Measurements from ENCODE around the gene ALKBH4.
"Not testable (repeated sequence)": the region's sequence is repeated elsewhere in the genome, so short reads cannot be mapped to it uniquely, and the experiment has no call there.

ALKBH4 gene, protein sequence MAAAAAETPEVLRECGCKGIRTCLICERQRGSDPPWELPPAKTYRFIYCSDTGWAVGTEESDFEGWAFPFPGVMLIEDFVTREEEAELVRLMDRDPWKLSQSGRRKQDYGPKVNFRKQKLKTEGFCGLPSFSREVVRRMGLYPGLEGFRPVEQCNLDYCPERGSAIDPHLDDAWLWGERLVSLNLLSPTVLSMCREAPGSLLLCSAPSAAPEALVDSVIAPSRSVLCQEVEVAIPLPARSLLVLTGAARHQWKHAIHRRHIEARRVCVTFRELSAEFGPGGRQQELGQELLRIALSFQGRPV

DNA sequence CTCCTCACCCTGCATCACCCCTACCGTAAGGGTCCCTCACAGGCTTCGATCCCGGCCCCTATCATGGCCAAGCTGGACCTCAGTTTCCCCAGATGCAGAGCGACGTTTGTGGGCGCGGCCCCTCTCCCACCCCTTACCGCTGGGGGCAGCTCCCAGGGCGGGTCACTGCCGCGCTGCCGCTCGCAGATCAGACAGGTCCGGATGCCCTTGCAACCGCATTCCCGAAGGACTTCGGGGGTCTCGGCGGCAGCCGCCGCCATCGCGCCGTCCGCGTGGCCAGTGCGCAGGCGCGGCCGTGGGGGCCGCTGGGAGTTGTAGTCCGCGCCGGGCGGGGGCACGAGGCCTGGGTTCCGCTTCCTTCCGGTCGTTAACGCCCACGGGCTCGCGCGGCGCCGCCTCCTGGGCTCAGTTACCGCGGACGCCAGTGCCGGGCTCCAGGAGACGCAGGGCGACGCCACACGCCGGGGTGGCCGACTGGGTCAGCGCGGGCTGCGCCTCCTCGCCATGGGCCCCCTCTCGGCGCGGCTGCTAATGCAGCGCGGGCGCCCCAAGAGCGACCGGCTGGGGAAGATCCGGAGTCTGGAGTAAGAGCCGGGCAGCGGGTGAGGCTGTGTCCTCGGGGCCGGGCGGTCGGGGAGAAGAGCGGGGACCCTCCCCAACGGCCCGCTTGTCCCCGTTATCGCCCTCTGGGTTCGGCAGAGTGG is at the start of gene ALKBH4, which contains the start of gene LRWD1:
Gene ALKBH4, minus strand, starts transcription at position 287 of the 704 bp plus-strand sequence. Its CDS starts 27 bp downstream, at position 260.
Gene LRWD1, plus strand, starts transcription at position 408 of the 704 bp plus-strand sequence. Its CDS starts 97 bp downstream, at position 505.
- DNase-seq (ENCODE audit: low read depth): peak; percentile 57
- TF ChIP-seq, protein P1, sequence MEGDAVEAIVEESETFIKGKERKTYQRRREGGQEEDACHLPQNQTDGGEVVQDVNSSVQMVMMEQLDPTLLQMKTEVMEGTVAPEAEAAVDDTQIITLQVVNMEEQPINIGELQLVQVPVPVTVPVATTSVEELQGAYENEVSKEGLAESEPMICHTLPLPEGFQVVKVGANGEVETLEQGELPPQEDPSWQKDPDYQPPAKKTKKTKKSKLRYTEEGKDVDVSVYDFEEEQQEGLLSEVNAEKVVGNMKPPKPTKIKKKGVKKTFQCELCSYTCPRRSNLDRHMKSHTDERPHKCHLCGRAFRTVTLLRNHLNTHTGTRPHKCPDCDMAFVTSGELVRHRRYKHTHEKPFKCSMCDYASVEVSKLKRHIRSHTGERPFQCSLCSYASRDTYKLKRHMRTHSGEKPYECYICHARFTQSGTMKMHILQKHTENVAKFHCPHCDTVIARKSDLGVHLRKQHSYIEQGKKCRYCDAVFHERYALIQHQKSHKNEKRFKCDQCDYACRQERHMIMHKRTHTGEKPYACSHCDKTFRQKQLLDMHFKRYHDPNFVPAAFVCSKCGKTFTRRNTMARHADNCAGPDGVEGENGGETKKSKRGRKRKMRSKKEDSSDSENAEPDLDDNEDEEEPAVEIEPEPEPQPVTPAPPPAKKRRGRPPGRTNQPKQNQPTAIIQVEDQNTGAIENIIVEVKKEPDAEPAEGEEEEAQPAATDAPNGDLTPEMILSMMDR (conservative IDR thresholded peaks at IDR 0.05; ENCODE audit: low read depth, low read length): no peak
- H3K4me3 ChIP-seq (ENCODE audit: low read length): peak within 1 kb of the TSS; percentile 99

DNA sequence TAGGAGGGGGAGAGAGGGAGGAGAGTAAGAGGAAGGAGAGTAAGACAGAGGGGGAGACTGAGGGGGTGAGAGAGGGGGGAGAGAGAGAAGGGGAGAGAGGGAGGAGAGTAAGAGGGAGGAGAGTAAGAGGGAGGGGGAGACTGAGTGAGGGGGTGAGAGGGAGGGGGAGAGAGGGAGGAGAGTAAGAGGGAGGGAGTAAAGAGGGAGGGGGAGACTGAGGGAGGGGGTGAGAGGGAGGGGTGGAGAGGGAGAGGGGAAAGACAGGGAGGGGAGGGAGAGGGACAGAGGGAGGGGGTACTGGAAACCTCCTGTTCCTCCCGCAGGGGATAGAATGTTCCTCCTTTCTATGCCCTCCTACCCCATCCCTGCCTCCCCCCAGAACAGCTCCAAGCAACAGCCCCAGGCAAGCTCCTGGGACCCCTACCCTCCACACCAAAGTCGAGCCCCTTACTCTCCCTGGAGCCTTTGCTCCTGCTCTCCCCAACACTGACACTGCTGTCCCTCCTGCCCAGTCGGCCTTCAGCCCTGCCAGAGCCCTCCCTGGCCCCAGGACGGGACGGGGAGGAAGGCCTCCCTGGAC is 48.1 kb upstream of the ALKBH4 start:
- DNase-seq (ENCODE audit: low read depth); H3K4me3 ChIP-seq (ENCODE audit: low read length): not testable (repeated sequence)

DNA sequence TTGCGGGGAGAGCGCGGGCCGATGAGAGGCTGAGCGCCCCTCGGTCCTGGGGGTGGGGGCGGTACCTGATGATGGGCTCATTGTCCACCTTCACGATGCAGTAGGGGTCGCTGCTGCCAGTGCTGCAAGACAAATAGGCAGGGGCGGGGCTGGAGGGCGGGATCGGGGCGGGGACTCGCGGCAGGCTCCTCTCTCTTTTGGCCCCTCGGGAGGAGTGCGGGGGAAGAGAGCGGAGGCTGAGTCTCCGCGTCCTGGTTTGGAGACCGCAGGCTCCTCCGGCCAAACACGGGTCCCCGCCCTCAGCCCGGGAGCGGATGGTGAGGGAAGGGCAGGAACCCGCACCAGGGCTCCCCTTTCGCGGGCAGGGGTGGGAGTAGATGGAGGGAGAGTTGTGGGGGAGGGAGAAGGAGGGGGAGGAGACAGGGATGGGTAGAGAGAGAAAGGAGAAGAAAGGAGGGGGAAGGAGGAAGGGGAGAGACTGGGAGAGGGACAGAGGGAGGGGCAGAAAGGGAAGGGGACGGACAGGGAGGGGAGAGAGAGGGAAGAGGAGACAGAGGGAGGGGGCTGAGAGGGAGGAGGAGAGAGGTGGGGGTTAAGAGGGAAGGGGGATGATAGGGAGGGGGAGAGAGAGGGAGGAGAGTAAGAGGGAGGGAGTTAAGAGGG is 47.3 kb upstream of the ALKBH4 start:
- not testable (repeated sequence) for DNase-seq (ENCODE audit: low read depth); H3K4me3 ChIP-seq (ENCODE audit: low read length)

DNA sequence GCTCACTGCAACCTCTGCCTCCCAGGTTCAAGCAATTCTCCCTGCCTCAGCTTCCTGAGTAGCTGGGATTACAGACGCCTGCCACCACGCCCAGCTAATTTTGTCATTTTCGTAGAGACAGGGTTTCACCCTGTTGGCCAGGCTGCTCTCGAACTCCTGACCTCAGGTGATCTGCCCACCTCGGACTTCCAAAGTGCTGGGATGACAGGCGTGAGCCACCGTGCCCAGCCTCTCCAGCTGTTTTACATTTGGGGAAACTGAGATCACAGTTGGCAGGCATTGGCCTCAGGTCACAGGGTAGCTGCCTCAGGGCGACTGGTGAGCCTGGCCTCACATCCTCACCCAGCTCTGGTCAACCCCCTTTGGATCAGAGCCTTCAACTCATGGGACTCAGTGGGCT is 45.9 kb upstream of the ALKBH4 start:
- not testable (repeated sequence) for DNase-seq (ENCODE audit: low read depth); H3K4me3 ChIP-seq (ENCODE audit: low read length)

DNA sequence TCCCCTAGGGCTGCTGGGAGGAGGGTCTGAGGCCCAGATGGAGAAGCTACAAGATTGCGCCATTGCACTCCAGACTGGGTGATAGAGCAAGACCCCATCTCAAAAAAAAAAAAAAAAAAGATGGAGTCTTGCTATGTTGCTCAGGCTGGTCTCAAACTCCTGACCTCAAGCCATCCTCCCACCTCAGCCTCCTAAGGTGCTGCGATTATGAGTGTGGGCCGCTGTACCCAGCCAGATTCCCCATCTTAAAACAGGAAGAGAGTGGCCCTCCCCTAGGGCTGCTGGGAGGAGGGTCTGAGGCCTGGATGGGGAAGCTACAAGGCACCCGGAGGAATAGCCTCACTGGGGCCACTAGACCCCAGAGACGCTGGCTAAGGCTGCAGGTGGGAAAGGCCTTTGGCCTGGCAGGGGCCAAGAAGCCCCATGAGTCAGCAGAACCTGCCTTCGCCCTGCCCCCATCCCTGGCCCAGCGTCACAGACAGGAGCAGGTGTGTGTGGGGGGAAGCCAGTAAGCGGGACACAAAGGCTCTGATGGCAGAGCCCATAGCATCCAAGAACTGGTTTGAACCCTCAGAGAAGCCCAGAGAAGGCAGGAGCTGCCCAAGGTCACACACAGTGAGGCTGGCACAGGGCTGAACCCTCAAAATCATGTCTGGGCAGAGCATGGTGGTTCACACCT is 42.9 kb upstream of the ALKBH4 start:
- not testable (repeated sequence) for DNase-seq (ENCODE audit: low read depth); H3K4me3 ChIP-seq (ENCODE audit: low read length)

DNA sequence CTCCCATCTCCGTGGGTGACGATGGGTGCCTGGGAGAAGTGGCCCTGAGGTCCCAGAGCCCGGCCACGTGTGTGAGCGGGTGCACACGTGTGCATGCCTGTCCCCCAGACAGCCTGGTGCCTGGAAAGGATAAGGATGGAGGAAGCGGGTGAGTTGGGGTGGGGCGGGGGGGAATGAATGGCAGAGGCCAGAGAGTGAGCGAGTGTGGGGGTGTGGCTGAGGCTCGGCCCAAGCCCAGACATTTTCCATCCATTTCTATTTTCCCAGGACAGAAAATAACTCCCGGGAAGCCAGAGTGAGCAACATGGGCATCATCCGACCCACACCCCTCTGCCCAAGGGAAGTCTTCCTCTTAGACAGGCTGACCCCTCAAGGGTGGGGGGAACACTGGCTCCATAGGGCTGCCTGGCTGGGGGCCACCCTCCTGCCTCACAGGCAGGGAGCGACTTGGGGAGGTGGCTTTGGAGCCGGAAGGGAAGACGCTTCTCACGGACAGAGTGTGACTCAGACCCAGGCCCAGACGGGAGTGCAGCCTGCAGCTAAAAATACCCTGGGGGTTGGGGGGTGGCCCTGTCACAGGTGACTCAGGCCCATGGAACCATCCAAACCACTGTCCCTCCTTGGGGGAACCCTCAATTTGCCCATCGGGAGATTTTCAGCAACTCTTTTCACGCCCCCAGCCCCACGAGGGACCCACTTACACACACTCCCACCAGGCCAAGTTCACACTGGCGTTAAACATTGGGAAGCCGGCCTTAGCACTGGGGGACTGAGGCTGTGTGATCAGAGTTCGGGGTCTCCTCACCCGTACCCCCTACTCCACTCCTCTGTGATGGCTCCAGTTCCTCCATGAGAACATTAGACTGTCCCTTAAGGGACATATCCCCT is 40.9 kb upstream of the ALKBH4 start:
- not testable (repeated sequence) for DNase-seq (ENCODE audit: low read depth)

DNA sequence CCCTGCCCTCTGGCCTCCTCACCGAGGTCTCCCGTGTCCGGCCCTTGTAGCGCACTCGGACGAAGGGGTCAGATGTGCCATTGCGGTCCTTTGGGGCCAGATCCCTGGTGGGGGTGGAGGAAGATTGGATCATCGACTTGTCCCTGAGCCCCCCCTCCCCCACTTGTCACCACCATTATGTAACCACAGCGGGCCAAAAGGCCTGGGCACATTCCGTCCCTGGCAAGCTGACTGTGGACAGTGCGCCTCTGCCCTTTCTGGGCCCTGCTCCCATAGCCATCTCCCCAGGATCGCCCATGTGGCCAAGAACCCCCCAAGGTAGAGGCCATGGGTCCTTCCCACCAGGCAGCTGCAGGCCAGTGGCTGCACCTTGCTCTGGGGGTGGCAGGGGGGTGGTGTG is 38.5 kb upstream of the ALKBH4 start:
- not testable (repeated sequence) for DNase-seq (ENCODE audit: low read depth); H3K4me3 ChIP-seq (ENCODE audit: low read length)

More for the DNA sequence above, 40.9 kb upstream of the ALKBH4 start:
- H3K4me3 ChIP-seq (ENCODE audit: low read length): not testable (repeated sequence)

DNA sequence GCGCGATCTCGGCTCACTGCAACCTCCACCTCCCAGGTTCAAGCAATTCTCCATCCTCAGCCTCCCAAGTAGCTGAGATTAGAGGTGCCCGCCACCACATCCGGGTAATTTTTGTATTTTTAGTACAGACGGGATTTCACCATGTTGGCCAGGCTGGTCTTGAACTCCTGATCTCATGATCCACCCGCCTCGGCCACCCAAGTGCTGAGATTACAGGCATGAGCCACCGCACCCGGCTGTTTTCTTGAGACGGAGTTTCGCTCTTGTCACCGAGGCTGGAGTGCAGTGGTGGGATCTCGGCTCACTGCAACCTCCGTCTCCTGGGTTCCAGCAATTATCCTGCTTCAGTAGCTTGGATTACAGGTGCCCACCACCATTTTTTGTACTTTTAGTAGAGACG is 33.7 kb upstream of the ALKBH4 start:
- not testable (repeated sequence) for H3K4me3 ChIP-seq (ENCODE audit: low read length); DNase-seq (ENCODE audit: low read depth)

DNA sequence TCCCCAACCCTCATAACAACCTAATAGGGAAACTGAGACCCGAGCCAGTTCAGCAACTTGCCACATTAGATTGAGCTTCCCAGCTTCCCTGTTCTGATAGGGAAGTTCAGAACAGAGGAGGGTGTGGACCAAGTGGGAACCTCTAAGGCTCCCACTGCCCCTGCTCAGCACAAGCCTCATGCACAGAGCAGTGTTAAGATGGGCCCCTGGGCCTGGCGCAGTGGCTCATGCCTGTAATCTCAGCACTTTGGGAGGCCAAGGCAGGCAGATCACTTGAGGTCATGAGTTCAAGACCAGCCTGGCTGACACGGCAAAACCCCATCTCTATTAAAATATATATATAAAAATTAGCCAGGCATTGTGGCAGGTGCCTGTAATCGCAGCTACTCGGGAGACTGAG is 32.6 kb upstream of the ALKBH4 start:
- DNase-seq (ENCODE audit: low read depth); H3K4me3 ChIP-seq (ENCODE audit: low read length): not testable (repeated sequence)

DNA sequence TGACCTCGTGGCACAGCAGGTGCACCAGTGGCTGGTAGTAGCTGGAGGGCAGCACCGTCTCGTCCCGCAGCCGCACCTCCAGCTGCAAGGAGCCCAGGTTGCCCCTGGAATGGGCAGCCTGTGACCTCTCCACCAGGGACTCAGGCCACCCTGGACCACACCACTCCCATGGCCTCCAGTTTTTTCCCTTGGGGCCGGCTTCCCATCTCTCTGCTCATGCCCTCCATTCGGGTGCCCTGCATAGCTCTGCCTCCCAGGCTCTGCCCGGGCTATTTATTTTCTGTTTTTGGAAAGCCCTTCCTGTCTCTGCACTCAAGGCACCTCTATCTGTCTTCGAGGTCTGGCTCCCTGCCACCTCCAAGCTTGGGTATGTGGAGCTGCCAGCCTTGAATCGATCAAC is 32.2 kb upstream of the ALKBH4 start:
- DNase-seq (ENCODE audit: low read depth); H3K4me3 ChIP-seq (ENCODE audit: low read length): not testable (repeated sequence)

DNA sequence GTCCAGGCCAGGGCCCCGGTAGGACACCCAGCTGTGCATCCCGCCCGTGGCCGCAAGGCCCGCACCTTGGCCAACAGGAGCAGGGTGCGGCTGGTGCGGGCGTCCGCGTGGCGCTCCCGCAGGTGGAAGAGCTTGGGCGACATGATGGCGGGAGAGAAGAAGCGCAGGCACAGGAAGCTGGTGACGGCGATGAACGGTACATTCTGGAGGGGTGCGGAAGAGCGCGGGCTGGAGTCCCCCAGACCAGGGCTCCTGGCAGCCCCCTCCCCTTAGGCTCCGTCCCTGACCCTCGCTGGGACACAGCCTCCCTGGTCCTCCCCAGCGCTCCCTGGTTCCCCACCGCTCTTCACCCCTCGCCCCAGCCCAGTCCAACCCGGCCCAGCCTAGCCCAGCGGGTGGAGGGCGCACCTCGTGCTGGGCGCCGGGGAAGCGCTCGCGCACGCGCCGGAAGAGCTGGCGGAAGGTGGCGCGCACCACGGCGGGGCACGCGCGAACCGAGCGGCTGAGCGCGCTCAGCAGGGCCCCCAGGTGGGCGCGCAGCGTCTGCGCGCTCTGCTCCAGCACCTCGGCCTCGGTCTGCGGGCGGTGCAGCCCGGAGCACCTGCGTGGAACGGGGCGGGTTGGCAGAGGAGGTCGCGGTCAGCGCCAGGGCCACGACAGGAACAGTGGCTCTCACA is 29.9 kb upstream of the ALKBH4 start:
- DNase-seq (ENCODE audit: low read depth); H3K4me3 ChIP-seq (ENCODE audit: low read length): not testable (repeated sequence)

DNA sequence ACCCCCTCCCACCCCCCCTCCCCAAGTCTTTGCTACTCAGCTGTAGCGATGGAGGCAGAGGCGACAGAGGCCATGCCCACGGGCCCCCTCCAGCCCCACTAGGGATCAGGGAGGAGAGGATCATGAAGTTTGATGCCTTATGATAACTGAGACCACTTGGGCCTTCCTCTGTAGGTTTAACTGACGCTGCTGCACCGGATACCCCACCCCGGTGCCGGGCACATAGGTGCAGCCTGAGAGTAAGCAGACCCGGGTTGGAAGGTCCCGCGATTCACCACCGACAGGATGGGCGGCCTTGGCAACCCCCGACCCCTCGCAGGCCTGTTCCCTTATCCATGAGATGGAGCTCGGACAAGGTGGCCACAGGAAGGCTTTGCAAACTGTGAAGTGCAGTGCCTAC is 29.4 kb upstream of the ALKBH4 start:
- H3K4me3 ChIP-seq (ENCODE audit: low read length); DNase-seq (ENCODE audit: low read depth): not testable (repeated sequence)

DNA sequence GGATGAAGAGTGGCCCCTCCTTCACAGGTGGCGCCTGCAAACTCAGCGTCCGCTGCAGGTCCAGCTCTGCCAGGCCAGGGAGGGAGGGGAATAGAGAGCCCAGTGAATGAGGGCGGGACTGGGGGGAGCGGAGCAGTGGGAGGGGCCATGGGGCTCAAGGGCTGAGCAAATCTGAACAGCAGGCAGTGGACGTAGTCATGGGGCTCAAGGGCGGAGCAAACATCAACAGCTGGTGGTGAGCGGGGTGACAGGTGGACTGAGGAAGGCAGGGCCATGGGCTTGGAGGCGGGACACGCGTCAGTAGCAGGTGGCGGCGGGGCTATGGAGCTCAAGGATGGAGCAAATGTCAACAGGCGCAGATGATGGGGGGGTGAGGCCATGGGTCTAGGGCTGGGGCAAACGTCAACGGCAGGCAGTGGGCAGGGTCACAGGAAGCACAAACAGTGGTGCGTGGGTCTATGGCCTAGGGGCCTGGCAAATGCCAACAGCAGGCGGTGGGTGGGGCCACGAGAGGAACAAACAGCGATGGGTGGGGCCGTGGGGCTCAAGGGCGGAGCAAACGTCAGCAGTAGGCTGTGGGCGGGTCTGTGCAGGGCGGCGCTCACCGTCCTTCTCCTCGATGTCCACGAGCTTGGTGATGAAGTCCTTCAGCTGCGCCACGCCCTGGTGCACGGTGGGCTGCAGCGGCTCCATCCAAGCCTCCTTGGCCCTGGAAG is 28.7 kb upstream of the ALKBH4 start:
- not testable (repeated sequence) for DNase-seq (ENCODE audit: low read depth); H3K4me3 ChIP-seq (ENCODE audit: low read length)

DNA sequence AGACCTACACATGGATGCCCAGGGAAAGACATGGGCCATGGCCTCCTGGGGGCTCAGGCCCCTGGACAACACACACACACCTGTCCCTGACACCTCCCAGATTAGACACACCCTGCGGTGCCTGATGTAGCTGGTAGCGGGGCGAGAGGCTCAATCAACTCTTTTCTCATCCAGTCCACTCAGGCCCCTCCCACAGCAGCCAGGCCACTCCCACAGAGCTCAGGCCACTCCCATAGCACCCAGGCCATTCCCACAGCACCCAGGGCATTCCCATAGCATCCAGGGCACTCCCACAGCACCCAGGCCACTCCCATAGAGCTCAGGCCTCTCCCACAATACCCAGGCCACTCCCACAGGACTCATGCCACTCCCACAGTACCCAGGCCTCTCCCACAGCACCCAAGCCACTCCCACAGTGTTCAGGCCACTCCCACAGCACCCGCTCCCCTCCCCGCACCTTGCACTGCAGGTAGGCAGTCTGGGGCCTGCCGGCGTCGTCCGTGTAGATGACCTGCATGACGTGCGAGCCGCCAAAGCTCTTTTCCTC is 25.9 kb upstream of the ALKBH4 start:
- not testable (repeated sequence) for H3K4me3 ChIP-seq (ENCODE audit: low read length); DNase-seq (ENCODE audit: low read depth)

DNA sequence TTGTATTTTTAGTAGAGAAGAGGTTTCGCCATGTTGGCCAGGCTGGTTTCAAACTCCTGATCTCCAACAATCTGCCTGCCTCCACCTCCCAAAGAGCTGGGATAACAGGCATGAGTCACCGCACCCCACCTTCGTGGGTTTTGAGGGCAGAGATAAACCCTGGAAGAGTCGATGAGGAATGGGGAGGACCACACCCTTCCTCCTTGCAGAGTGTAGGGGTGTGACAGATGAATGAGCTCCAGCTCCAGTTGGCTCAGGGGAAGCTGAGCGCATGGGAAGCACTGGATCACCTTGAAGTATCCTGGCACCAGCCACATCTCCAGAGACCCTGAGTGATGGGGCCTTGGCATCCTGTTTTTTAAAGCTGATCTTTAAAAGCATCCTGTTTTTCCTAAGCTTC is 19.7 kb upstream of the ALKBH4 start:
- not testable (repeated sequence) for DNase-seq (ENCODE audit: low read depth); H3K4me3 ChIP-seq (ENCODE audit: low read length)
